ENCODE measurements around the gene GUCY1B1.

GRCh38 chr4:155809835-155810234 lies 51.0 kb downstream of the GUCY1B1 start:
- TF ChIP-seq CTCF (IDR thresholded peaks at IDR 0.05; ENCODE audit: poor library complexity), result peak; percentile 91
- TF ChIP-seq EZH2phosphoT487 (IDR thresholded peaks at IDR 0.05; ENCODE audit: low read depth, severe bottlenecking, unreplicated experiment), result no peak
- TF ChIP-seq EZH2 (IDR thresholded peaks at IDR 0.05; ENCODE audit: borderline replicate concordance), result no peak

All from hepatocyte (in vitro differentiated cells).